CD4-positive, alpha-beta T cell treated with Interleukin-21 for 1 hour (primary cell): ENCODE data around the gene CD83.
"Not testable (repeated sequence)": the region's sequence is repeated elsewhere in the genome, so short reads cannot be mapped to it uniquely, and the experiment has no call there.

Experiments used
- DNase-seq: peaks from one replicate; pipeline ENCODE4 v3.0.0-alpha.2; 2020

Gene CD83

DNA sequence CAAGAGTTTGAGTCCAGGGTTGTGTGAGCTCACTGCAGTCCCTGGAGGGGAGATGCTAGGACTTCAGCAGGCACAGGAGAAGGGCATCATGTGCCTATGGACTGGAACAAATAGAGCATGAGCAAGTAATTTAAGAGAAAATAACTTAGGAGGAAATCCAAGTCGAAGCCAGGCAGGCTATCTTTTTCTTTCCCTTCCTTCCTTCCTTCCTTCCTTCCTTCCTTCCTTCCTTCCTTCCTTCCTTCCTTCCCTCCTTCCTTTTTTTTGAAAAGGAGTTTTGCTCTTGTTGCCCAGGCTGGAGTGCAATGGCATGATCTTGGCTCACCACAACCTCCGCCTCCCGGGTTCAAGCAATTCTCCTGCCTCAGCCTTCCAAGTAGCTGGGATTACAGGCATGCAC lies 33.7 kb downstream of the CD83 start:
- DNase-seq: not testable (repeated sequence)

DNA sequence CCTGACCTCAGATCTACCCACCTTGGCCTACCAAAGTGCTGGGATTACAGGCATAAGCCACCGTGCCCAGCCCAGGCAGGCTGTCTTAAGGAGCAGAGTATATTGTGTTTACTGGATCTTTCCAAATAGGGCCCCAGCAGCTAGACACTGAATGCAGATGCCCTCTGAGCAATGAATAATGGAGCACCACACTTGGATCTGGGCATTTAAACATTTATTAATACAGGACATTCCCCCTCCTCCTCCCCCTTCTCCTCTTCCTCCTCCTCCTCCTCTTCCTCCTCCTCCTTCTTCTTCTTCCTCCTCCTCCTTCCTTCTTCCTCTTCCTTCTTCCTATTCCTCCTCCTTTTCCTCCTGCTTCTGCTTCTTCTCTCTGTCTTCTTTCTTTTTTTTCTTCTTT lies 34.2 kb downstream of the CD83 start:
- DNase-seq: no peak

DNA sequence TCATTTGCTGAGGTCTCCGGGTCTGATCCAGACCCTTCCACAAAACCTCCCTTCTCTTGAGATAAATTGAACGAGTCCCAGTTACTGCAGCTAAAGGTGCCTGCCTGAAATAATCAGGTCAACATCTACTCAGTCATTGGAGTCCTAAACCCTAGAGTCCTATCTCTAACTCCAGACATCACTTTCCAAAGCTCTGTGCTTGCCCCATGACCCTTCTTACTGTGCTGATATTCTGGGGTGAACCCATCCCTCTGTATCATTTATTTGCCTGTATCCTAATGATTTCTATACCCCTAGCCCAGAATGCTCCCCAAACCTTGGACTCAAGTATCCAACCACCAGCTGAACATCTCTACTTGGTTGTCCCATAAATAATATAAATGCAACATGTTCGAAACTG lies 35.7 kb downstream of the CD83 start:
- no peak for DNase-seq

DNA sequence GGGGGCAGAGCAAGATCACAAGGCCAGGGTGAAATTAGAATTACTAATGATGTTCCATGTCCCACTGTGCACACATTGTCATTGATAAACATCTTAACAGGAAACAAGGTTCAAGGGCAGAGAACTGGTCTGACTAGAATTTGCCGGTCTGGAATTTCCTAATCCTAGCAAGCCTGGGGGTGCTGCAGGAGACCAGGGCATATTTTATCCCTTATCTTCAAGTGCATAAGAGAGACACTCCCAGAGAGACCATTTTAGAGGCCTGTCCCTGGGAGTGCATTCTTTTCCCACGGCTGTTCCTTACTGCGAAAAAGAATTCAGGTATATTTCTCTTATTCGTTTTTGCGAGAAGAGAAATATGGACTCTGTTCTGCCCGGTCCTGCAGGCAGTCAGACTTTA lies 41.5 kb downstream of the CD83 start:
- DNase-seq: no peak

DNA sequence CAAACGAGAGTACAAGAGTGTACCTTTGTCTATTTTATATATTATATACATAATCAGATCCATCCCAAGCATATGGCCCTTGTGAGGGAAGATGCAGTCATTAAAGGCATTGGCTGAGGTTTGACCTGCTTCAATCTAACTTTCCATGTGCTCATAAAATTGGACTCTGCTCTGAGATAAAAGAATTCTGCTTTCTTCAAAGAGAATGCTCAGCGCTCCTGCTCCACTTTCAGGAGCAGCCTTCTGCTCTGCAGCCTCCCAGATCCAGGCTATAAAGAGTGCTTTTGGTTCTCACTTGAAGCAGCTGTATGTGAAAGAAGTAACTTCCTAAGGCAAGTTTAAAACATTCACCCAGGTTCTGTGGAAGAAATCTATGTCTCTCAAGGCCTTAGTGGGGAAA lies 45.3 kb downstream of the CD83 start:
- no peak for DNase-seq

DNA sequence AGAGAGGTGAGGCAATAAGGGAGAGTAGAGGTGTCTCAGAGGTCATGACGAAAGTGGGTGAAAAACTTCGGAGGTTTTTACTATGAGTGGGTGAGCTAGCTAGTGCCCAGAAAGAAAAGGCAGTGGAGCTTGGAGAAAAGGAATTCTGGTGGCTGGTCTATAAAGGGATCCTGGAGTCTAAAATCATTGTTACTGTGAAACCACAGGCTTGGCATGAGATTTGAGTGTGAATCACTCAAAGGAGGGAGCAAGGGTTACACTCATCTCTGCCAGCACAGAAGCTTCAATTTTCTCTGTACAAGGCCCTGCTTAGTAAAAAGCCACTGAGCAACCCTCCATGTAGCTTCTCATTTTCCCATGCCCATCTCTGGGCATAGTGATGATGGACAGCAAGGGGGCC lies 47.5 kb downstream of the CD83 start:
- no peak for DNase-seq

DNA sequence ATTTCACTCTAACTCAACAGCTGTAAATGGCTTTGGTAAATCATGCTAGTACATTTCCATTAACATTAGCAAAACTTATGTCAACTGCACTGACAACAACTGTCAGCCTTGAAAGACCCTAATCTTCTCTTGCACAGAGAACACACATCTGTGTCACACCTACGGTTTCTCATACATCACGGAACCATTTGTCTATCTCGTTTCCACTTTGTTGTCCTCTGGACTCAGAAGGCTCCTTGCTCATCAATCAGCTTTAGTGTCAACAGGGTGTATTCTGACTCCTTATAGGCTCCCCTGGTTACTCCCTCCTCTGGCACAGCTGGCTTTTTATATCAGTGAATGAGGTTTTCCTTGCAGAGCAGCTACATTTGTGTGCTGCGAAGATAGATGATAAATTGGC lies 49.3 kb downstream of the CD83 start:
- no peak for DNase-seq

DNA sequence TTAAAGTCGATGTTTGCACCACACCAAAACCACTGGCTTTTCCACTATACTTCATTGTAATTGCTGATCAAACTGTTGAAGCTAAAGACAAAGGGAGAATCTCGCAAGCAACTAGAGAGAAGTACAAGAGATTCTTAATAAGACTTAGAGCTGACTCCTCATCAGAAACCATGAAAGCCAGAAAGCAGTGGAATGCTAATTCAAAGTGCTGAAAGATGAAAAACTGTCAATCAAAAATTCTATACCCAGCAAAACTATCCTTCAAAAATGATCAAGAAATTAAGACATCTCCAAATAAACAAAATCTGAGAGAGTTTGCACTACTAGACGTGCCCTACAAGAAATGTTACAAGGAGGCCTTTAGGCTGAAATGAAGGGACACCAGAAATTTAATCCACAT lies 52.6 kb downstream of the CD83 start:
- DNase-seq: no peak

DNA sequence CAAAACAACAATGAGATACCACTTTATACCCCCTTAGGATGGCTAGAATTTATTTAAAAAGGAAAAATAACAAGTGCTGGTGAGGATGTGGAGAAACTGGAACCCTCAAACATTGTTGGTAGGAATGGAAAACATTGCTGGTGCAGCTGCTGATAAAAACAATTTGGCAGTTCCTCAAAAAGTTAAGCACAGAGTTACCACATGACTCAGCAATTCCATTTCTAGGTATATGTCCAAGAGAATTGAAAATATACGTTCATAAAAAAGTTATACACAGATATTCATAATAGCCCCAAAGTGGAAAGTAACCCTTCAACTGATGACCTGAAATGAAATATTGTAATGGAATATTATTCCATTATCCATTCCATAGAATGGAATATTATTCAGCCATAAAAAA lies 55.0 kb downstream of the CD83 start:
- no peak for DNase-seq

DNA sequence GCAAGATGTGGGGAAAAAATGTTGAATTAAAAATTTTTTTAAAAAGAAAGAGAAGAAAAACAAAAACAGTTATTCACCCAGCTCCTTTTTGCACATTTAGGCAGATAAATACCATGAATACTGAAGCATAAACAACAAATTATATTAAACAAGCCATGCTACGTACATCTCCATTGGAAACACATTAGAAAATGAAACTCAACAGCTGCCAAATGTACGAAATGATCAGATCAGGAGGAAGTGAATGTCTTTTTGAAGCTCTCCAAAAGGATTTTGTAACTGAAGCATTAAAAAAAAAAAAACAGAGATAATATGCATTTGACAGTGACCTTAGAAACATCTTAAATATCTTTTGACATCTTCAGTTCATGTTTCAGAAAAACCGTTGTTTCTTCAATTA lies 56.7 kb downstream of the CD83 start:
- no peak for DNase-seq

DNA sequence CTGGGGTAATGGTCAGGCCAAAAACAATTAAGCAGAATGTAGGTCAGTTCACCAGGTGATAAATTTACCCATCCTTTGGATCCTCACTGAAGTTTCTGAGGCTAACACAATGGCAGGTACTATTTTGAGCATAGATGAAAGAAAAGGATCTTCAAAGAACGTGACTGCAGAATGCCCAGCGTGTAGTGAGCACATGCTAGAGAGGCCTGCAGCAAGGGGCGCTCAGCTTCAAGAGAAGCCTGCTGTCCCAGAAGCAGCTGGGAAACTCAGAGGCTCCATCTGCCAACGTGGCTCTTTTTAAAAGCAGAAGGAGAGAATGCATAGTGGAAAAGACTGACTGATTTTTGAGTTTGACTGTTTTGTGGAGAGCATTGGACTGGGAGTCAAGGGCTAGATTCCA lies 57.4 kb downstream of the CD83 start:
- DNase-seq: no peak

DNA sequence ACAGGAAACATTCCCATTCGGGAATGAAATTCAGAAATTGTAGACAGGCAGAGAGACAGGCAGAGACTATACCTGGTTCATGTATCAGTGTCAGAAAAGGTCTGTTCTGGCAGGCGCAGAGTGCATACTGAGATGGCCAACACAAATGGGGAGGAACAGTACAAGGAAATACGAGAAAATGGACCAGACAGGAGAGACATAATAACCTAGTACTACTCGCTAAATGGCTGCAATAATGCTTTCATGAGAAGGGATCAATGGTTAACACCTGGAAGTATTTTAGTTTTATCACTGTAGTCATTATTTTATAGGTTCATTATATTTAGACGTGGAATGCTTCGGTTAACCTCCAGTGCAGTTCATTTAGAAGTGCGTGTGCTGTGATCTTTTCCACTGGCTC lies 58.9 kb downstream of the CD83 start:
- no peak for DNase-seq

DNA sequence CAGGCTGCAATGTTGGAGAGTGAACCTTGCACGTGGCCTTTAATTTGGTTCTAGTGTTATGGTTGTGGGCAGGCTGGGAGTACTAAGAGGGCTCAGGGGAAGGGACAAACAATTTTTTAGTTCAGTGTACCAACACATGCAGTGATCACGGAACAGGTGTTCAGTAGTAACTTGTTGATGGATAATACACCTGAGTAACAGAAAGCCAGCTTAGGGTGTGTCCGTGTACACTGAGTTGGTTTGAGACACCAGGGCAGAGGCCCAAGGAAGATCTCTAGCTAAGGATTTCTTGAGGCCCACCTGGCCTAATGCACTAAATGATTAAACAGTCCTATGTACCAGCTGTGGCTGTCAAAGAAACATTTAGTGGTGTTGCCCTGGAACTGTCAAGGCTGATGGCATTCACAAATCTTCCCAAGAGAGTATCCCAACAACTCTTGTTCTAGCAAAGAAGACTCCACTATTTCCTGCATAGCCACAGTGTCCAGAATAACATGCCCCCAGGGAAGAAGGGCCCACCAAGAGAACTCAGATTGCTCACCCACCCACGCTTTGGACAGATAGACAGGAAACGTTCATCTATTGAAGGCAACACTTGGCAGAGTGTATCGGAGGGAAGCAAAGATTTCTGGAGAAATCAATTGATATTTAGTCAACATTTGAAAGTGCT lies 60.0 kb downstream of the CD83 start:
- DNase-seq: no peak

DNA sequence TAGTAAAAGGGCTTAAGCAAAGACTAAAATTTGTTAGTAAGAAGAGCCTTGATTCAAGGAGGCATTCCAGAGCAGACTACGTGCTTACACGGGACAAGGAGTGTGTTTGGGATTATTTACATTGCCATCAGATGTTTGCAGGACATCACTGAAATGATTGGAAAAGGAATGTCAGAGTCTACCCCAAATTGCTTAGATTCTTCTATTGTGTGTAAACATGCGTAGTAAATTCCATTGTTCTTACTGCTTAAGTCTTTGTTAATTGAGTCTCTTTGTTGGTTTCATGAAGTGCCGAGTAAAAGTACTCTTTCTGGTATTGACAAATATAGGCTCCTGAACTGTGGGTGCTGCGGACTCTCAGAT lies 60.5 kb downstream of the CD83 start:
- DNase-seq: no peak

DNA sequence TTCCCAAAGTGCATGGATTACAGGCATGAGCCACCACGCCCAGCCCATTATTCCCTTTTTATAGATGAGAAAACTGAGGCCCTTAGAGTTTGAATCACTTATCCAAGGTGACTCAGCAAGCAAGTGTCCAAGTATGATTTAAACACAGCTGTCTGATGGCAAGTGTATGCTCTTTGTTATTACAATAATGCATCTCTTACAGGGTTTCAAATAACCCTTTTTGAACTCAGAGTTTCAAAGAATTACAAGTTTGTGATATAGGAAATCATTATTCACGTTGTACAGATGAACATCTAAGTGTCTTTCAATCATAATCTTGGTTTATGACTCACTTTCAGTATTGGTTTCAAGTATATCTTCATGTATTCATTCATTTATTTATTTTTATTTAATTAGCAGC lies 63.0 kb downstream of the CD83 start:
- no peak for DNase-seq

DNA sequence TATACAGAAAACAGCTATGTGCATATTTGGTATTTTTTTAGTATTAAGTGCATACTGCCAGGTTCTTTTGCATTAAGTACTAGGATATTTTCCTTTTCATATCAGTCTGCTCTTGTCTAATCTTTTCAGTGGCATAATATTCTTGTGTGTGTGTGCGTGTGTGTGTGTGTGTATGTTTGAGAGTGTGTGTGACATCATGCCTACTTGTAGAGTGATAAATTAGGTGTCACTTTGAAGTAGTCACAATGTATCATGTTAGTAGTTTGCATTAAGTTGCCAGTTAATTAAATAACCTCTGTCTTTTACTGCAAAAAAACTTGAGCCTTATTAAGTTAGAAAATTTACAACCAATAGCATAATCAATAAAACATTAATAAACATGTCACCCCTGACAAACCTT lies 65.3 kb downstream of the CD83 start:
- no peak for DNase-seq
